Measurements from ENCODE around the gene DDO. TPM values are rescaled to one million over a fixed set of nuclear protein-coding genes. Genes with fewer than 3 reads are reported as not detected.

The DDO gene
- total and polyA plus RNA-seq, 2 of the 4 experiments (the other 2 are of a cell fraction), result 0.15 to 0.18 TPM

DNA sequence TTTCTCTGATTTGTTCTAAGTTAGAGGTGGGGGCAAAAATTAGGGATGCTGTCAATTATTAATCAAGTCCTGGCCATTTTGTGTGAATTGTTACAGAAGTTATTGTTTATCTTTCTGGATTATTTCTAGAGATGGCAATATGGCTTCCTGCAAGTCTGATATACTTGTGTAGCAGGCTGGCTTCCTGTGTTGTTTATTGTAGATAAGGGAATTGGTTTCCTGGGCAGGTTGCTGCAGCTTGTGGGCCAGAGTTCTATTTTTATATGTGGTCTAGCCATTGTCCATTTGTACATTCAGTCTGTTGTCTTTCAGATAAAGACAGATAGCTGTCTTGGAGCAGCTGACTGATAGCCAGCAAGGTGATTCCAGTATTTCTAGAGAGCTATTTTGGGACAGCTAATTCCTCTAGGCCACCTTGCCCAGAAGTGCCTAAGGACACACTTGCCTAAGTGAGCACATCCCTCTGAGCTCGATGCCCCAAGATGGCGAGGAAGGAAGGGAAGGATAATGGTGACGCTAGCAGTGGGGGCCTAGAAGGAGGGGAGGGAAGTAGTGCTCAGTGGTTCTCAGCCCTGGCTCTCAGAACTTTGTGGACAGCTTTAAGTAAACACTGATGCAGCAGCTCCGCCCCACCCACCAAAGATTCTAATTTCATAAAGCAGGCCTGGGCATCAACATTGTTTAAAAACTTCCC, 25.5 kb downstream of the DDO start:
- H4K91ac ChIP-seq (ENCODE audit: insufficient read depth, low read depth, low read length), result no peak overlapping the region
- ChIA-PET CTCF (interaction anchor here (0.6 to 4.2 kb wide), 4 partner anchors 13 to 350 kb away, joined by 3 to 27 read pairs (median 11); no protein-coding TSS in a partner anchor), POLR2A (ENCODE audit: unreplicated experiment) (no interaction called here)
- no peaks in the 10 kb centered on the region for H4K20me1 ChIP-seq (ENCODE audit: insufficient read depth, low read length)
- H3K36me3 ChIP-seq (ENCODE audit: control insufficient read depth, insufficient read depth, low read length), result no peaks in the 10 kb centered on the region
- H3K9me3 ChIP-seq (ENCODE audit: control insufficient read depth, insufficient read depth, low read length), result no peaks in the 10 kb centered on the region
- ATAC-seq (ENCODE audit: low read depth), result no peak
- in situ Hi-C loops (cut with MboI; ENCODE audit: low sequenced_read_pairs), result loop anchor here (5.0 to 10.0 kb wide), 3 partner anchors 338 to 865 kb away; no protein-coding TSS in a partner anchor
- dilution Hi-C loops (cut with HindIII; ENCODE audit: low sequenced_read_pairs, unreplicated experiment), result no loop called here
- no peak overlapping the region for H3K23ac ChIP-seq (ENCODE audit: low read depth, low read length)
- TF ChIP-seq NFE2L2 (IDR thresholded peaks at IDR 0.05; ENCODE audit: low read depth, low read length) (no peak), RAD21 (IDR thresholded peaks at IDR 0.05; ENCODE audit: low read length) (no peak), BHLHE40 (IDR thresholded peaks at IDR 0.05; ENCODE audit: low read depth, low read length) (no peak), RFX5 (IDR thresholded peaks at IDR 0.05; ENCODE audit: low read depth, low read length) (no peak)
- no peak overlapping the region for H3K9ac ChIP-seq (ENCODE audit: low read depth, low read length)
- H3K4me2 ChIP-seq (ENCODE audit: low read depth, low read length), result no peak overlapping the region
- no peak overlapping the region for H2BK5ac ChIP-seq (ENCODE audit: low read depth, low read length, poor library complexity, severe bottlenecking)
- H3K4me1 ChIP-seq (ENCODE audit: control insufficient read depth, insufficient read depth, low read length), result no peaks in the 10 kb centered on the region
- H3K56ac ChIP-seq (ENCODE audit: extremely low read depth, insufficient read depth, low read length), result no peak overlapping the region
- no peak overlapping the region for H4K5ac ChIP-seq (ENCODE audit: low read depth, low read length)
- H3K79me1 ChIP-seq (ENCODE audit: low read depth in 1 of 2, low read length in 2 of 2), result no peaks in the 10 kb centered on the region
- H2AK5ac ChIP-seq (ENCODE audit: low read depth, low read length), result no peak overlapping the region
- no peak overlapping the region for H2AK9ac ChIP-seq (replicated peaks; ENCODE audit: low read depth, low read length, poor library complexity)
- no peak overlapping the region for H3K4ac ChIP-seq (ENCODE audit: low read depth, low read length)
- WGBS, 2 experiments (ENCODE audit: extremely low coverage in 2 of 2, insufficient read length in 1 of 2), result 80% methylated on average over 1 of the region's 4 CpGs; no CpG with 5 or more reads in 1 of the 2 experiments
- H3K4me3 ChIP-seq (ENCODE audit: insufficient read depth, low read depth, low read length), result no peak overlapping the region
- BruUV-seq (replicated peaks), result no TSS peak
- no peak overlapping the region for H3K18ac ChIP-seq (ENCODE audit: low read depth, low read length)
- no peak overlapping the region for H4K8ac ChIP-seq (ENCODE audit: low read depth in 2 of 2, low read length in 2 of 2)
- H3K27me3 ChIP-seq (ENCODE audit: control insufficient read depth, insufficient read depth, low read length), result peaks cover 6% of the 10 kb centered on the region
- no peak overlapping the region for H3K14ac ChIP-seq (replicated peaks; ENCODE audit: low read depth, low read length)
- H3K27ac ChIP-seq (ENCODE audit: insufficient read depth, low read length), result no peak overlapping the region
- intact Hi-C loops (cut with micrococcal nuclease), result loop anchor here (1.0 to 2.0 kb wide), 4 partner anchors 212 to 863 kb away; no protein-coding TSS in a partner anchor
- no peak overlapping the region for H2BK120ac ChIP-seq (ENCODE audit: low read depth, low read length)
- H2BK15ac ChIP-seq (ENCODE audit: low read depth, low read length), result no peak overlapping the region
- no peaks in the 10 kb centered on the region for H3K9me1 ChIP-seq (ENCODE audit: insufficient read depth, low read length)
- no peak overlapping the region for H2AFZ ChIP-seq (replicated peaks; ENCODE audit: low read length, poor library complexity)
- no peak for DNase-seq
- H2BK20ac ChIP-seq (ENCODE audit: low read depth, low read length), result no peak overlapping the region
